GM18907 (cell line): Measurements from ENCODE around the gene ADIPOQ.
"Not testable (repeated sequence)": the region's sequence is repeated elsewhere in the genome, so short reads cannot be mapped to it uniquely, and the experiment has no call there.

Experiments
- ATAC-seq: cut with Tn5 transposase; IDR thresholded peaks from one replicate; pipeline ENCODE4 v1.9.1; 2021; ENCODE audit warnings: mild to moderate bottlenecking, moderate library complexity; ENCODE audit not compliant: unreplicated experiment

ADIPOQ gene

GRCh38 chr3:186901135-186901734 is 58.7 kb downstream of the ADIPOQ start:
- ATAC-seq: no peak

- no peak for ATAC-seq
These were observed 59.6 kb downstream of the ADIPOQ start for GRCh38 chr3:186902154-186902553.

GRCh38 chr3:186902713-186903112 is 60.2 kb downstream of the ADIPOQ start:
- ATAC-seq: no peak

- not testable (repeated sequence) for ATAC-seq
These were observed 61.2 kb downstream of the ADIPOQ start for GRCh38 chr3:186903676-186904075.

GRCh38 chr3:186907075-186907474 is 64.6 kb downstream of the ADIPOQ start:
- ATAC-seq: not testable (repeated sequence)
